GM21381 (cell line): ENCODE results near the gene CHMP4B.

Source experiments
- ATAC-seq: cut with Tn5 transposase; IDR thresholded peaks from one replicate; pipeline ENCODE4 v1.9.1; 2021; ENCODE audit warnings: mild to moderate bottlenecking, moderate library complexity; ENCODE audit not compliant: unreplicated experiment

The CHMP4B gene

DNA sequence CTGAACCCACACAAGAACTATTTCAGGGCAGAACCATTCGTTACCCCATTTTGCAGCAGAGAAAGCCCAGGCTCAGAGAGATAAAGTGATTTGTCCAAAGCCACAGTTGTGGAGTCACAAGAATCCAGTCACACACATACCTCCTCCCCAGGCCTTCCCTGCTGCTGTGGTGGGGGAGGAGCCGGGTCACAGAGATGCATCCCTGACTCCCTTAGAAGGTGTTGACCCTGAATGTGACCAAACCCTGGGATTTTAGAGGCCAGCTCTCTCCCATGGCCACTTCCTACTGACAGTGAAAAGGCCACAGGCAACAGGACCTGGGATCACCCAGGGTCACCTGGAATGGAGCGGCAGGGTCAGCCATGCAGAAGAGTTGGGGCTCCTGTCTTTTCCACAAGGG lies 48.6 kb downstream of the CHMP4B start:
- ATAC-seq = no peak

- no peak for ATAC-seq
Observed at GRCh38 chr20:33861458-33861857, 50.3 kb downstream of the CHMP4B start.

GRCh38 chr20:33862709-33863403 lies 51.7 kb downstream of the CHMP4B start:
- ATAC-seq = no peak

DNA sequence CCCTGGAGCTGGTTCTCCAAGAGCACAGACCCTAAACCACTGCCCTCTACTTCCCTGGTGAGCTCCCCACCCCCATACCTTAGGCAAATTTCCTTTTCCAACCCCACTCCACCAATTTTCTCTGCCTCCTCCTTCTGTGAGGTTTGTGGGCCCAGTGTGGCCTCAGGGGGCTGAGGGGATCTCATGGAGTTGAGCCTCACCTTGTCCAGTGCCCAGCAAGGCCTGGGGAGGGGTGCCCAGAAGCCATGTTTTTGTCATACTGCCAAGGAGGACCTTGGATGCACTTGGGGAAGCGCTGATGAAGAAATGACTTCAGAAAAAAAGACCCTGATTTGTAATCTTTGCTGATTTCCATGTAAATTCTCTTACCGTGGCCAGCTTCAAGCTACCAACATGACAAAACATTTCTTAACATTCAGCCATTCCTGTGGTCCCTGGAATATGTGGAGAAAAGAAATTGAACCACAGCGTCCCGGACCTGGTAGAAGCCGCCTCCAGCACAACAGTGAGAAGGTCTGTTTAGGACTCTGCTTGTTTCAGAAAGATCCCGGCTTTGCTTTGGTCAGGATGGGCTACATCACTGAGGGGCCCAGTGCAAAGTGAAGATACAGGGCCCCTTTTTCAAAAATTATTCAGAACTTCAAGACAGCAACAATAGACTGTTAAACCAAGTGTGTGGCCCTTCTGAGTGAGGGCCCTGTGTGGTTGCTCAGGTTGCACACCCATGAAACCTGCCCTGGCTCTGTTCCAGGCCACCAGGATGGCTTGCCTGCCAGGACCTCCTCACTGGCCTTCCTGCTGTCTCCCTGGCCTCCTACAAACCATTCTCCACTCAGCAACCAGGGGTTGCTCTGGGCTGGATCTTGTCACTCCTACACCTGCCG lies 52.5 kb downstream of the CHMP4B start:
- no peak for ATAC-seq

GRCh38 chr20:33864324-33864963 lies 53.3 kb downstream of the CHMP4B start:
- ATAC-seq = no peak

- ATAC-seq = no peak
Observed at GRCh38 chr20:33865761-33866370, 54.7 kb downstream of the CHMP4B start.

DNA sequence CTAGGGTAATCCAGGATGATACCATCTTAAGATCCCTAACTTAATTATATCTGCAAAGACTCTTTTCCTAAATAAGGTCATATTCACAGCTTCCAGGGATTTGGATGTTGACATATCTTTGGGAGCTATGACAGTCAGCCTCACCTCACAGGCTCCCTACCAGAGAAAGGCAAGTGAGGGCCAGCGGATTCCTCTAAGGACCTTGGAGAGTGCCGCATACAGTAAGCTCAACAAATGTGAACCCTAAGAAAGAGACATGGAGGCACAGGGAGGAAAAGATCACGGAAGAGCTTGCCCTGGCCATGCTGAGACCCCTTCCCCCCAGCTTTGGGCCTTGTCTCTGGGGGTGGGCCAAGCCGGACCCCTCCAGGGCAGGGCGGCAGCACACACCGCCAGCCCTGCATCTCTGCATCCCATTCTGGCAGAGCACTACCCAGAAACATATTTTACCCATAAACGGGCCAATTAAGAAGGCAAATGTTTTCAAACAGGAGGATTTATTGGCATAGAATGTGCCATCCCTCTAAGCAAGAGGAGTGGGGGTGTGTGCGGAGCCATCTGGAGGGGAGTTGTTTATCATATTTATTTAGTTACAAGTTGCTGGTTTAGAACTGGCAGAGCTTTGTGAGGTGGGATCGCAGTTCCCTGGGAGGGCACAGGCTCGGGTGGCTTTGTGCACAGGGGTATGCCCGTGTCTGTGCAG lies 55.4 kb downstream of the CHMP4B start:
- ATAC-seq = no peak

GRCh38 chr20:33868042-33868441 lies 56.9 kb downstream of the CHMP4B start:
- ATAC-seq = no peak

DNA sequence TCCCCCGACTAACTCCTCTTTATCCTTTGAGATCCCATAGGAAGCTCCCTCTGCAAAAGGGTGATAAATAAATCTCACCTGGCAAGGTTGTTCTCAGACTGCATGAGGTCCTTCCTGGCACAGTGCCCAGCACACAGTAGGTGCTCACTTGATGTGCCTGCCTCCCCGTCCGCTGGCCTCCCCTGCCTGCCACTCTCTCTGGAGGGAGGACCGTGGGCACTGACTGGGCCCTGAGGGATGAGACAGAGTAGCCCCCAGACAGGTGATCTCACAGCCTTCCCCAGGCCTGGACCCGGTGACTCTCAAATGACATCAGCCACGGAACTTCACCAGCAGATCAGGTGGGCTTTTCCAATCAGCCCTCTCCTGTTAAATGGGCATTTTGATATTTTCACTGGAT lies 57.4 kb downstream of the CHMP4B start:
- no peak for ATAC-seq

DNA sequence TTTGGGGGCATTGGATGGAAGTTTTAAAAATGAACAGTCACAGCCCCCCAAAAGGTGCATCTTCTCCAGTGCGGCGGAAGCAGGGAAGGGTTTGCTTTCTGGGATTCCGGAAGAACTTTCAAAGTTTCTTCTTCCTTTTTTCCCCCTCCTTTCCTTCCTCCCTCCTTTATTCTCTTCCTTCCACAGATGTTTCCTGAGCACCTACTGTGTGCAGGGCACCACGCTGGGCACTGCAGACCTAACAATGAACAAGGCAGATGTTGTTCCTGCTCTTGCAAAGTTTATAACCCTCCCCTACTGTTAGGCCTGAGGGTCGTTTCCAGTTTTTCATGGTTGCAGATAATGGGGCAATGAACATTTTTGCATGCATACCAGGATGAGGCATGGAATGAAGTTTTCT lies 58.1 kb downstream of the CHMP4B start:
- ATAC-seq = no peak

DNA sequence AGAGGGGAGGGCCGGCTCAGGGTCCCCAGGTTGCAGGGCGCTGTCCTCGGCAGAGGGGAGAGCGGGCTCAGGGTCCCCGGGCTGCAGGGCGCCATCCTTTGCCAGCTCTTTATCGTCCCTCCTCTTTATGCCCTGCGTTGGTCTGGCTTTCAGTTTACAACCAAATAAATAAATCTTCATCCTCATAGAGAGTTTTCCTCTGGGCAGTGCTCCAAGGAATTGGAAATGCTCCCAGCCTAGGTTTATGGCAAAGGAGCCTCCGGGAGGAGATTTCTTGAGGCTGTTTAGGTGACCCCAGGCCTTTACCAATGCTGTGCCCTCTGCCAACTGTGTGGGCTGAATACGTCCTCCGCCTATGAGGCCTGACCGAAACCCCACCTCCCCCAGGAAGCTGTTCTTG lies 60.2 kb downstream of the CHMP4B start:
- ATAC-seq = no peak

GRCh38 chr20:33874129-33874528 lies 63.0 kb downstream of the CHMP4B start:
- no peak for ATAC-seq

- ATAC-seq = no peak
Observed at GRCh38 chr20:33875055-33875454, 63.9 kb downstream of the CHMP4B start.

- no peak for ATAC-seq
Observed at GRCh38 chr20:33875534-33876026, 64.4 kb downstream of the CHMP4B start.

- no peak for ATAC-seq
Observed at GRCh38 chr20:33878583-33878982, 67.4 kb downstream of the CHMP4B start.

DNA sequence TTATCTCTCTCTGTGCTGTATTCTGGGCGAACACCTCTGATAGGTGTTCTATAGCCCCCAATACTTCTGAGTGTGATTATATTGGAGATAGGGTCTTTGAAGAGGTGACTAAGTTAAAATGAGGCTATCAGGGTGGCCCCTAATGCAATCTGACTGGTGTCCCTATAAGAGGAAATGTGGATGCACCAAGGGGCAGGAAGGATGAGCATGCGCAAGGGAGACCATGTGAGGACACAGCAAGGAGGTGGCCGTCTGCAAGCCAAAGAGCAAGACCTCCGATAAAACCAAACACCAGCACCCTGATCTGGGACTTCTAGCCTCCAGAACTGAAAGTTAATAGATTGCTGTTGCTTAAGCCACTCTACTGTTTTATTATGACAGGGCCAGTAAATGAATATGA lies 69.2 kb downstream of the CHMP4B start:
- no peak for ATAC-seq

DNA sequence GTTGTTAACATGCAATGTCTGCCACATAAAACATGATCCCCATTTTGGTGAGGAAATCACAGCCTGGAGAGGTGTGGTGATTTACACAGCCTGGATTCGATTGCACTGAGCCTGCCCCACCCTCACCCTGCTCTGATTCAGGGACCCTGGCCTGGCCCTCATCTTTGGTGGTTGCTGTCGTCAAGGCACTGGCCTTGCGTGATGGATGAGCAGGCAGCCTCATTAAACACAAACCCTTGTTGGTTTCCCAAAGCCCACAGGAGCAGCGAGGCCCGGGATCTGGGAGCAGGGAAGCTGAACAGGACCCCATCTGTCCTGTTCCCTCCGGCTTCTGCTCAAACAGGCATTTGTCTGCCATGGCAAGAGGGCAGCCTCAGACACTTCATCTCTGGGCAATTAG lies 70.8 kb downstream of the CHMP4B start:
- ATAC-seq = no peak

DNA sequence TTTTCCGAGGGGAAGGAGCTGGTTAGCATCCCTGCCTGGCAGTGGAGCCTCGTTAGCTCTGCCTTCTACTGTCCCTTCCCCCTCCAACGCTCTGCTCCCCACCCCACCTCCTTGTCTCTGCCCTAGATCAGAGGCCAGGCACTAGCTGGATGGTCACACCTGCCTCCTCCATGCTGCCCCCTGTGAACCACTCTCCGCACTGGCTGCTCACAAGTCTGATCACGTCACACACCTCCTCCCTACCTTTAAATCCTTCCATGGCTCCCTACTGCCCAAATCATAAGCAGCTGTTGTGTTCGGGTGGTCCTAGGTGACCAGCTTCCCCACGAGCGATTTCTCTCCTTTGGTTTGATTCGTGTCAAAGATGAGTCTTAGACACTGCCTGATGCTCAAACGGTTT lies 71.3 kb downstream of the CHMP4B start:
- no peak for ATAC-seq

GRCh38 chr20:33883164-33883563 lies 72.0 kb downstream of the CHMP4B start:
- ATAC-seq = no peak

DNA sequence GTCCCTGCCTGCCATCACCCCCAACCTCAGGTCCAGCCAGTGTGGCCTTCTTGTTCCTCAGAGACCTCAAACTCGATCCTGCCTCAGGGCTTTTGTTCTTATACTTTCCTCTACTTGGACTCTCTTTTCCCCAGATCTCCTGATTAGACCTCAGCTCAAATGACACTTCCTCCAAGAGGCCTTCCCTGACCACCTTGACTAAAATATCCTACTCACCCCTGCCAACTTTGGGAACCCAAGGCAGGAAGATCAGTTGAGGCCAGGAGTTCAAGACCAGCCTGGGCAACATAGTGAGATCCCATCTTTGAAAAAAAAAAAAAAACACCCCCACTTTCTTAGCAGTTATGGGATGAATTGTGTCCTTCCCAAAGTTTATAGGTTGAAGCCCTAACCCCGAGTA lies 73.5 kb downstream of the CHMP4B start:
- no peak for ATAC-seq

- ATAC-seq = no peak
Observed at GRCh38 chr20:33889312-33889711, 78.2 kb downstream of the CHMP4B start.
